GM18502 (cell line): ENCODE measurements around the gene FIS1.
"Not testable (repeated sequence)": the region's sequence is repeated elsewhere in the genome, so short reads cannot be mapped to it uniquely, and the experiment has no call there.

Experiments used
- ATAC-seq: cut with Tn5 transposase; IDR thresholded peaks from one replicate; pipeline ENCODE4 v1.9.1; 2021; ENCODE audit warnings: mild to moderate bottlenecking; ENCODE audit not compliant: unreplicated experiment, poor library complexity

FIS1 gene

GRCh38 chr7:101210143-101210542 is 34.7 kb downstream of the FIS1 start:
- no peak for ATAC-seq

GRCh38 chr7:101208794-101209193 is 36.1 kb downstream of the FIS1 start:
- ATAC-seq: no peak

GRCh38 chr7:101207459-101207858 is 37.4 kb downstream of the FIS1 start:
- ATAC-seq: no peak

- ATAC-seq: no peak
These were observed 38.2 kb downstream of the FIS1 start for GRCh38 chr7:101206665-101207042.

- ATAC-seq: no peak
These were observed 38.8 kb downstream of the FIS1 start for GRCh38 chr7:101205901-101206664.

- not testable (repeated sequence) for ATAC-seq
These were observed 40.8 kb downstream of the FIS1 start for GRCh38 chr7:101203740-101204738.

GRCh38 chr7:101202603-101202918 is 42.3 kb downstream of the FIS1 start:
- ATAC-seq: no peak

- ATAC-seq: no peak
These were observed 42.9 kb downstream of the FIS1 start for GRCh38 chr7:101201695-101202602.

GRCh38 chr7:101200862-101201599 is 43.9 kb downstream of the FIS1 start, which contains the start of gene MOGAT3:
Gene MOGAT3, minus strand, starts transcription at chr7:101201036. Its CDS starts 182 bp downstream, at chr7:101200854.
- ATAC-seq: no peak

GRCh38 chr7:101200504-101200861 is 44.4 kb downstream of the FIS1 start:
- no peak for ATAC-seq

- ATAC-seq: not testable (repeated sequence)
These were observed 45.4 kb downstream of the FIS1 start for GRCh38 chr7:101199522-101199921.

GRCh38 chr7:101198476-101198875 is 46.4 kb downstream of the FIS1 start:
- no peak for ATAC-seq

GRCh38 chr7:101197991-101198390 is 46.9 kb downstream of the FIS1 start:
- no peak for ATAC-seq

- no peak for ATAC-seq
These were observed 49.0 kb downstream of the FIS1 start for GRCh38 chr7:101195884-101196283.
